Neural progenitor cell (in vitro differentiated cells): Measurements from ENCODE around the gene ERICH6. TPM values are rescaled to one million over a fixed set of nuclear protein-coding genes. Genes with fewer than 3 reads are reported as not detected.

ENCODE experiments used
- DNase-seq: peaks from one replicate; pipeline ENCODE4 v3.0.0-alpha.2; 2016; ENCODE audit warnings: low spot score
- H2AFZ ChIP-seq: fragments of 200-600 bp; sonication (generic); replicated peaks from 2 replicates; pipeline ENCODE4 v1.6.1; 2016; ENCODE audit warnings: antibody characterized with exemption
- H3F3A ChIP-seq: fragments of 200-600 bp; sonication (generic); 2 replicates; pipeline ENCODE4 v1.6.1; 2016; ENCODE audit warnings: antibody characterized with exemption, low read depth
- H3K27ac ChIP-seq: fragments of 200-600 bp; sonication (generic); 2 replicates; pipeline ENCODE4 v1.5.1; 2016; ENCODE audit warnings: mild to moderate bottlenecking
- H3K27me3 ChIP-seq: fragments of 200-600 bp; sonication (generic); 2 replicates; pipeline ENCODE4 v1.6.1; 2016; ENCODE audit warnings: mild to moderate bottlenecking, moderate library complexity
- H3K36me3 ChIP-seq: fragments of 200-600 bp; sonication (generic); 2 replicates; pipeline ENCODE4 v1.5.1; 2016
- H3K4me1 ChIP-seq: fragments of 200-600 bp; sonication (generic); 2 replicates; pipeline ENCODE4 v1.6.1; 2016; ENCODE audit warnings: mixed run types
- H3K4me2 ChIP-seq: fragments of 200-600 bp; sonication (generic); 2 replicates; pipeline ENCODE4 v1.6.1; 2016
- H3K4me3 ChIP-seq: fragments of 200-600 bp; sonication (generic); 2 replicates; pipeline ENCODE4 v1.5.1; 2016
- H3K79me2 ChIP-seq: fragments of 200-600 bp; sonication (generic); 2 replicates; pipeline ENCODE4 v1.6.1; 2016; ENCODE audit warnings: low read depth
- H3K9ac ChIP-seq: fragments of 200-600 bp; sonication (generic); 2 replicates; pipeline ENCODE4 v1.6.1; 2016
- H3K9me3 ChIP-seq: fragments of 200-600 bp; sonication (generic); 2 replicates; pipeline ENCODE4 v1.5.1; 2016; ENCODE audit warnings: low read depth
- H4K20me1 ChIP-seq: fragments of 200-600 bp; sonication (generic); 2 replicates; pipeline ENCODE4 v1.6.1; 2016; ENCODE audit warnings: low read depth
- H3K27ac Mint-ChIP-seq: 3 replicates; pipeline ENCODE4 v1.8.0; 2021; ENCODE audit warnings: mixed read lengths
- H3K27me3 Mint-ChIP-seq: 2 replicates; pipeline ENCODE4 v1.8.0; 2022; ENCODE audit warnings: low read depth, mild to moderate bottlenecking, inconsistent platforms, moderate library complexity, mixed read lengths; ENCODE audit not compliant: insufficient read depth
- H3K36me3 Mint-ChIP-seq: 3 replicates; pipeline ENCODE4 v1.8.0; 2021; ENCODE audit warnings: mixed read lengths
- H3K4me1 Mint-ChIP-seq: 3 replicates; pipeline ENCODE4 v1.8.0; 2021; ENCODE audit warnings: mixed read lengths
- H3K4me3 Mint-ChIP-seq: 3 replicates; pipeline ENCODE4 v1.8.0; 2021; ENCODE audit warnings: mild to moderate bottlenecking, moderate library complexity, mixed read lengths
- H3K9me3 Mint-ChIP-seq: 3 replicates; pipeline ENCODE4 v1.8.0; 2020; ENCODE audit warnings: mixed read lengths
- EZH2 ChIP-seq: fragments of 200-600 bp; sonication (generic); IDR thresholded peaks from 2 replicates; pipeline ENCODE4 v1.6.1; 2017; ENCODE audit warnings: antibody characterized with exemption, mild to moderate bottlenecking, moderate library complexity
- EZH2phosphoT487 ChIP-seq: fragments of 200-600 bp; sonication (generic); IDR thresholded peaks from 2 replicates; pipeline ENCODE4 v1.6.1; 2017; ENCODE audit warnings: antibody characterized with exemption
- total RNA-seq: library from RNA; depleted of rRNA; stranded (reverse); fragments of >200 nt; gene quantifications from 2 replicates; pipeline ENCODE4 v1.2.3, GENCODE V29; 2015; ENCODE audit warnings: low replicate concordance
- TF ChIP-seq, protein P1 (sequence below): fragments of 200-600 bp; sonication (generic); IDR thresholded peaks from 2 replicates; pipeline ENCODE4 v1.5.1; 2017; ENCODE audit warnings: antibody characterized with exemption, mild to moderate bottlenecking

ERICH6 gene
- total RNA-seq, 1 donor from 2014 or later, result not detected

DNA sequence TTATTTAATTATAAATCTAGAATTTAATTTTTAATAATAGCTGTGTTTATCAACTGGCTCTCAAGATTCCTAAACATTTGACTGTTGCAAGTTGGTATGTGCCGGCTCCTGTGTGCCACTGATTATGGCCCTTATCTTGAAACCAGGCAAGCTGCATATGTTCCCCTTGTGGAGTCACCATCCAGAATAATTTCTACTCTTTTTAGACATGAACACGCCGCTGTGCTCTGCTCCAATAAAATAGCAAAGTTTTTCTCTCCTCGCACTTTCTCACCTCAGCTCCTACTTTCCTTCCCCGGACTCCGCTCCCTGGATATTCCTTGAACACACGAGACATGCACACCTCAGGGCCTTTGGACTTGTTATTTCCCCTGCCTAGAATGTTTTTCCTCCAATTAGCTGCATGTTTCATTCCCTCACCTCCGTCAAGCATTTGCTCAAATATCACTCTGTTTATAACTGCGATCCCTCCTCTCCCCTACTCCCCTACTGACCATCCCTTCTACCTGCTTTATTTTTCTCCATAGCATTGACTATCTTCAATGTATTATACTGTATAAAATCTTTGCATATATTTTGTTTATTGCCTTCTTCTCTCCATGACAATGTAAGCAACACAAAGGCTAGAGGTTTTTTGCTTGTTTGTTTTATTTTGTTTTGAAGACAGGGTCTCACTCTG, 26.1 kb upstream of the ERICH6 start:
- no peak overlapping the region for H3K4me3 ChIP-seq
- Mint-ChIP-seq H3K4me1 (peaks cover 8% of the 10 kb centered on the region), H3K27ac (no peak overlapping the region), H3K27me3 (no peaks in the 10 kb centered on the region), H3K9me3 (no peaks in the 10 kb centered on the region), H3K4me3 (no peak overlapping the region), H3K36me3 (no peaks in the 10 kb centered on the region)
- H3K9me3 ChIP-seq, result no peaks in the 10 kb centered on the region
- no peaks in the 10 kb centered on the region for H4K20me1 ChIP-seq
- no peak for TF ChIP-seq EZH2
- no peak overlapping the region for H2AFZ ChIP-seq
- no peaks in the 10 kb centered on the region for H3F3A ChIP-seq
- no peaks in the 10 kb centered on the region for H3K79me2 ChIP-seq
- H3K36me3 ChIP-seq, result no peaks in the 10 kb centered on the region
- DNase-seq, result no peak
- H3K4me2 ChIP-seq, result no peak overlapping the region
- H3K9ac ChIP-seq, result no peak overlapping the region
- H3K27ac ChIP-seq, result no peak overlapping the region
- no peaks in the 10 kb centered on the region for H3K27me3 ChIP-seq
- peaks cover 8% of the 10 kb centered on the region for H3K4me1 ChIP-seq

DNA sequence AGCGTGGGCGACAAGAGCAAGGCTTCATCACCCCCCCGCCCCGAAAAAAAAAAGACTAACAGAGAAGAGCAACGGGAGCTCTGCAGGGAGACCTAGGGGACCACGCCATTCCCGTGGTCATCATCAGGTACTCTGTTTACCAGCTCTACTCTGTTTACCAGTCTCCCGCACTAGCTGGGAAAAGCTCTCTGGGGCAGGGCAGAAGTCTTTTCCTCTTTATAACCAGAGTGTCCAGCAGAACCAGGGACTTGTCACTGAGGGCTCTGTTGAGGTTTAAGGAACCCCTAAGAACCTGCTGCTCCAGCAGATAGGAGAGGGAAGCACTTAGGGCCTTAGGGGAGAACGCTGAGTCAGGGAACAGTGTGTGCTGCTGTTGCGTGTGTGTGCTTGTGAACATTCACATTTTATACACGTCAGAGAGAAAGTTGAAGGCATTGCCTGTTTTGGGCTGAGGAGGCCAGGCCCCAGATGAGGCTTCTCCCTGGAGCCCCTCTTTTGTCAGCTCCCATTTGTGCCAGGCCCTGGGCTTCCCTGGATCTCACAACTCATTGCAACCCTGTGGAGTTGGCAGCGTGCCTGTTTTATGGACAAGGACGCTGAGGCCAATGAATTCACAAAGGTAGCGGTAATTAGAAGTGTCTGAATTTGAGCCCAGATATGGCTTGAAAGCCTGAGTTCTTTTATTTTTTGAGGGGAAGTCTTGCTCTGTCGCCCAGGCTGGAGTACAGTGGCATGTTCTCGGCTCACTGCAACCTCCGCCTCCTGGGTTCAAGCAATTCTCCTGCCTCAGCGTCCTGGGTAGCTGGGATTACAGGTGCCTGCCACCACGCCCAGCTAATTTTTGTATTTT, 24.2 kb upstream of the ERICH6 start:
- H3K36me3 Mint-ChIP-seq, result no peaks in the 10 kb centered on the region

DNA sequence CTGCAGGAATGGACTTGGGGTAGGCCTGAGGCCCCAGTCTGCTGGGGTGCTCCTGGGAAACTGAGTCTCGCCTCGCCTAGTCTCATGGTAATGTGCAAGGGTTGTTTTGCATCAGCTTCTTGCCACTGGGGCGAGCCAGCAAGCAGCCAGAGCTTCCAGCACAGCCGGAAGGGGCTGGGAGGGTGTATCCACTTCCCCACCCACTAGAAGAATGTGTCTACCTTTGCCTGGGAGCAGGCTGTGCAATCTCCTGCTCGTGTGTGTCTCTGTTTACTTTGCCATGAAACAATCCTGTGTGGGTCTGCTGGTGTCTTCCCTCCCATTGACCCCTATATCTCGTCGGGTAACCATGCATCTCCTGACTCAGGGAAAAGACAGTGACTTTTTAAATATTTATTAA, 21.8 kb upstream of the ERICH6 start:
- H3K4me3 ChIP-seq, result no peak overlapping the region
- H3K36me3 ChIP-seq, result no peaks in the 10 kb centered on the region
- H4K20me1 ChIP-seq, result no peaks in the 10 kb centered on the region
- no peak overlapping the region for H2AFZ ChIP-seq
- Mint-ChIP-seq H3K4me3 (no peak overlapping the region), H3K27me3 (peaks cover 2% of the 10 kb centered on the region), H3K36me3 (no peaks in the 10 kb centered on the region), H3K9me3 (no peaks in the 10 kb centered on the region), H3K4me1 (no peaks in the 10 kb centered on the region), H3K27ac (no peak overlapping the region)
- TF ChIP-seq EZH2phosphoT487 (no peak), EZH2 (no peak)
- TF ChIP-seq, protein P1, sequence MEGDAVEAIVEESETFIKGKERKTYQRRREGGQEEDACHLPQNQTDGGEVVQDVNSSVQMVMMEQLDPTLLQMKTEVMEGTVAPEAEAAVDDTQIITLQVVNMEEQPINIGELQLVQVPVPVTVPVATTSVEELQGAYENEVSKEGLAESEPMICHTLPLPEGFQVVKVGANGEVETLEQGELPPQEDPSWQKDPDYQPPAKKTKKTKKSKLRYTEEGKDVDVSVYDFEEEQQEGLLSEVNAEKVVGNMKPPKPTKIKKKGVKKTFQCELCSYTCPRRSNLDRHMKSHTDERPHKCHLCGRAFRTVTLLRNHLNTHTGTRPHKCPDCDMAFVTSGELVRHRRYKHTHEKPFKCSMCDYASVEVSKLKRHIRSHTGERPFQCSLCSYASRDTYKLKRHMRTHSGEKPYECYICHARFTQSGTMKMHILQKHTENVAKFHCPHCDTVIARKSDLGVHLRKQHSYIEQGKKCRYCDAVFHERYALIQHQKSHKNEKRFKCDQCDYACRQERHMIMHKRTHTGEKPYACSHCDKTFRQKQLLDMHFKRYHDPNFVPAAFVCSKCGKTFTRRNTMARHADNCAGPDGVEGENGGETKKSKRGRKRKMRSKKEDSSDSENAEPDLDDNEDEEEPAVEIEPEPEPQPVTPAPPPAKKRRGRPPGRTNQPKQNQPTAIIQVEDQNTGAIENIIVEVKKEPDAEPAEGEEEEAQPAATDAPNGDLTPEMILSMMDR, result no peak
- H3K4me1 ChIP-seq, result no peaks in the 10 kb centered on the region
- no peaks in the 10 kb centered on the region for H3F3A ChIP-seq
- no peaks in the 10 kb centered on the region for H3K27me3 ChIP-seq
- no peak overlapping the region for H3K4me2 ChIP-seq
- H3K79me2 ChIP-seq, result no peaks in the 10 kb centered on the region
- DNase-seq, result no peak
- no peak overlapping the region for H3K27ac ChIP-seq
- no peaks in the 10 kb centered on the region for H3K9me3 ChIP-seq
- no peak overlapping the region for H3K9ac ChIP-seq

More for the DNA sequence above, 24.2 kb upstream of the ERICH6 start:
- DNase-seq, result no peak
- Histone ChIP-seq H3K4me1 (no peaks in the 10 kb centered on the region), H3K4me2 (no peak overlapping the region), H2AFZ (no peak overlapping the region), H3F3A (no peaks in the 10 kb centered on the region), H3K9ac (no peak overlapping the region), H3K27ac (no peak overlapping the region), H4K20me1 (no peaks in the 10 kb centered on the region), H3K27me3 (no peaks in the 10 kb centered on the region), H3K79me2 (no peaks in the 10 kb centered on the region), H3K36me3 (no peaks in the 10 kb centered on the region), H3K4me3 (no peak overlapping the region), H3K9me3 (no peaks in the 10 kb centered on the region)
- H3K27ac Mint-ChIP-seq, result no peak overlapping the region
- no peaks in the 10 kb centered on the region for H3K4me1 Mint-ChIP-seq
- peaks cover 2% of the 10 kb centered on the region for H3K27me3 Mint-ChIP-seq
- H3K4me3 Mint-ChIP-seq, result no peak overlapping the region
- H3K9me3 Mint-ChIP-seq, result no peaks in the 10 kb centered on the region
- TF ChIP-seq EZH2 (no peak), EZH2phosphoT487 (no peak)

DNA sequence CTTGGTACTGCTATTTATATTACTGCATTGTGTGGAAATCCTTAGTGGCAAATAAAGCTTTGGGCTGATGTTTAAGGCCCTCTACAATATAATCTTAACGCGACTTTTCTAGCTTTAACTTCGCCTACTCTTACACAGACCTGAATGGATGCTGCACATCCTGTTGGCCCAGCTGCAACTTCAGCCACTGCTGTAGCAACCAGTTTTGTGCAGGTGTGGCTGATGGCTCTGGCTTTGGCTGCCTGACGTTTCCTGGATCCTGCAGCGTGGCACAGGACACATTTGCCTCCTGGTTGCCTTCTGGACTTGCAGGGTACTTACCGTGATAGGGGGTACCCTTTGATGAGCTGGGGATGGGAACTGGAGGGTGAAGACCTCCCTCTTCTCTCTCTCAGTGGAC, 20.2 kb upstream of the ERICH6 start:
- no peaks in the 10 kb centered on the region for H3K9me3 Mint-ChIP-seq
- Histone ChIP-seq H3K4me3 (no peak overlapping the region), H2AFZ (no peak overlapping the region)

More for the DNA sequence above, 20.2 kb upstream of the ERICH6 start:
- DNase-seq, result no peak
- H3K36me3 Mint-ChIP-seq, result no peaks in the 10 kb centered on the region
- no peak overlapping the region for H3K27ac ChIP-seq
- no peaks in the 10 kb centered on the region for H3K36me3 ChIP-seq
- H3K4me1 ChIP-seq, result no peaks in the 10 kb centered on the region
- peaks cover 2% of the 10 kb centered on the region for H3K27me3 Mint-ChIP-seq
- H3K27me3 ChIP-seq, result no peaks in the 10 kb centered on the region
- H3K4me3 Mint-ChIP-seq, result no peak overlapping the region
- no peak overlapping the region for H3K9ac ChIP-seq
- H3K9me3 ChIP-seq, result no peaks in the 10 kb centered on the region
- no peaks in the 10 kb centered on the region for H3F3A ChIP-seq
- H3K4me2 ChIP-seq, result no peak overlapping the region
- TF ChIP-seq, protein P1, result no peak
- TF ChIP-seq EZH2phosphoT487 (no peak), EZH2 (no peak)
- H3K27ac Mint-ChIP-seq, result no peak overlapping the region
- no peaks in the 10 kb centered on the region for H3K79me2 ChIP-seq
- no peaks in the 10 kb centered on the region for H3K4me1 Mint-ChIP-seq
- no peaks in the 10 kb centered on the region for H4K20me1 ChIP-seq
